ENCODE measurements around the gene GREM2. TPM values are rescaled to one million over a fixed set of nuclear protein-coding genes. Genes with fewer than 3 reads are reported as not detected.

GREM2 gene
- total and polyA plus RNA-seq, 2 experiments from 2014 or later, result 0.18 to 0.21 TPM

GRCh38 chr1:240484804-240485443 is 127.0 kb downstream of the GREM2 start (continued):
- TF ChIP-seq ZNF462 (CRISPR knock-in tag; IDR thresholded peaks at IDR 0.05), result no peak
- no peak for TF ChIP-seq NANOG (IDR thresholded peaks at IDR 0.05; ENCODE audit: borderline replicate concordance)
- TF ChIP-seq ZNF114 (CRISPR knock-in tag; IDR thresholded peaks at IDR 0.05), result no peak
- no peak for TF ChIP-seq EZH2 (IDR thresholded peaks at IDR 0.05; ENCODE audit: low read depth, unreplicated experiment)
- no peak for TF ChIP-seq EZH2phosphoT487 (IDR thresholded peaks at IDR 0.05; ENCODE audit: unreplicated experiment)

- Histone ChIP-seq H3K4me3 (no peak overlapping the region), H3K27me3 (ENCODE audit: insufficient read depth) (no peaks in the 10 kb centered on the region), H3K4me2 (no peak overlapping the region), H3K4me1 (ENCODE audit: insufficient read depth) (no peaks in the 10 kb centered on the region), H3K36me3 (ENCODE audit: insufficient read depth) (no peaks in the 10 kb centered on the region), H2AFZ (no peak overlapping the region), H3K9me2 (ENCODE audit: insufficient read depth) (no peaks in the 10 kb centered on the region), H3K27ac (ENCODE audit: low read depth) (no peak overlapping the region), H3F3A (replicated peaks; ENCODE audit: low read depth) (no peaks in the 10 kb centered on the region), H3K79me2 (replicated peaks; ENCODE audit: insufficient read depth) (no peaks in the 10 kb centered on the region), H4K20me1 (replicated peaks; ENCODE audit: insufficient read depth) (no peaks in the 10 kb centered on the region)
- ATAC-seq (no peak), DNase-seq (ENCODE audit: low spot score) (no peak)
- no peaks in the 10 kb centered on the region for H3K36me3 Mint-ChIP-seq (ENCODE audit: low read depth)
- no peak overlapping the region for H3K27ac Mint-ChIP-seq
- no peak overlapping the region for H3K4me3 Mint-ChIP-seq
- H3K9me3 Mint-ChIP-seq, result no peaks in the 10 kb centered on the region
- no peaks in the 10 kb centered on the region for H3K4me1 Mint-ChIP-seq
- H3K27me3 Mint-ChIP-seq (ENCODE audit: insufficient read depth, low read depth, poor library complexity), result peaks cover 3% of the 10 kb centered on the region
- no peak for TF ChIP-seq CTCF (conservative IDR thresholded peaks at IDR 0.05; ENCODE audit: low read depth in 2 of 2)
- no peak for TF ChIP-seq POLR2AphosphoS5 (IDR thresholded peaks at IDR 0.05; ENCODE audit: low read depth)
- TF ChIP-seq CREB1 (CRISPR knock-in tag; IDR thresholded peaks at IDR 0.05; ENCODE audit: low read depth), result no peak
- TF ChIP-seq STAT1 (IDR thresholded peaks at IDR 0.05; ENCODE audit: unreplicated experiment), result no peak
- no peak for TF ChIP-seq REST (IDR thresholded peaks at IDR 0.05; ENCODE audit: unreplicated experiment)
Measured at GRCh38 chr1:240478536-240478935, 133.4 kb downstream of the GREM2 start.
